ENCODE results near the gene LDLRAD1.

- TF ChIP-seq CTCF (IDR thresholded peaks at IDR 0.05): no peak
- no peak for TF ChIP-seq POLR2A (IDR thresholded peaks at IDR 0.05)
Observed at GRCh38 chr1:54045496-54045895, 27.5 kb upstream of the LDLRAD1 start.
